Measurements from ENCODE around the gene SEMA3B. TPM values are rescaled to one million over a fixed set of nuclear protein-coding genes. Genes with fewer than 3 reads are reported as not detected.

The SEMA3B gene
- total RNA-seq, 1 donor from 2014 or later: 17.9 TPM

DNA sequence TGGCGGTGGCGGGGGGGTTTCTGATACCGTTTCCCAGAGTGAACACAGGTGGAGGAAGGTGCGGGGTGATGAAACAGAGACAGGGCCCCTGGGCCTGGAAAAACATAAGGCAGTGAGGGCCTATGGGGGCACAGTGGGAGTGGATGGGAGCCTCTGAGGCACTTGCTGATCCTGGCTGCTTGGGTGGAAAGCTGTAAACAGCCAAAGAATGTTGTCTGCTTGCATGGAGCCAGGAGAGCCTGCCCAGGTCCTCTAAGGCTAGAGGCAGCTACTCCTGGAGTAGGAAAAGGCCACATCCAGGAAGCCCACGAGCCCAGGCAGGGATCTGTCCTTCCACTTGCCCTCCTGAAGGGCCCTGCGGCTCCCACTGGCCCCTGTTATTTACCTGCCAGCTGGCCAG, 2.9 kb upstream of the SEMA3B start:
- Histone ChIP-seq H3K36me3 (ENCODE audit: control insufficient read depth, insufficient read depth, low read length) (no peaks in the 10 kb centered on the region), H3K27me3 (ENCODE audit: control insufficient read depth, insufficient read depth, low read length) (no peaks in the 10 kb centered on the region), H3K4me3 (ENCODE audit: low read depth, low read length) (no peak overlapping the region)
- TF ChIP-seq, protein P1, sequence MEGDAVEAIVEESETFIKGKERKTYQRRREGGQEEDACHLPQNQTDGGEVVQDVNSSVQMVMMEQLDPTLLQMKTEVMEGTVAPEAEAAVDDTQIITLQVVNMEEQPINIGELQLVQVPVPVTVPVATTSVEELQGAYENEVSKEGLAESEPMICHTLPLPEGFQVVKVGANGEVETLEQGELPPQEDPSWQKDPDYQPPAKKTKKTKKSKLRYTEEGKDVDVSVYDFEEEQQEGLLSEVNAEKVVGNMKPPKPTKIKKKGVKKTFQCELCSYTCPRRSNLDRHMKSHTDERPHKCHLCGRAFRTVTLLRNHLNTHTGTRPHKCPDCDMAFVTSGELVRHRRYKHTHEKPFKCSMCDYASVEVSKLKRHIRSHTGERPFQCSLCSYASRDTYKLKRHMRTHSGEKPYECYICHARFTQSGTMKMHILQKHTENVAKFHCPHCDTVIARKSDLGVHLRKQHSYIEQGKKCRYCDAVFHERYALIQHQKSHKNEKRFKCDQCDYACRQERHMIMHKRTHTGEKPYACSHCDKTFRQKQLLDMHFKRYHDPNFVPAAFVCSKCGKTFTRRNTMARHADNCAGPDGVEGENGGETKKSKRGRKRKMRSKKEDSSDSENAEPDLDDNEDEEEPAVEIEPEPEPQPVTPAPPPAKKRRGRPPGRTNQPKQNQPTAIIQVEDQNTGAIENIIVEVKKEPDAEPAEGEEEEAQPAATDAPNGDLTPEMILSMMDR (IDR thresholded peaks at IDR 0.05; ENCODE audit: insufficient read depth, low read length, poor library complexity, severe bottlenecking): no peak
- DNase-seq (ENCODE audit: low read depth): no peak

DNA sequence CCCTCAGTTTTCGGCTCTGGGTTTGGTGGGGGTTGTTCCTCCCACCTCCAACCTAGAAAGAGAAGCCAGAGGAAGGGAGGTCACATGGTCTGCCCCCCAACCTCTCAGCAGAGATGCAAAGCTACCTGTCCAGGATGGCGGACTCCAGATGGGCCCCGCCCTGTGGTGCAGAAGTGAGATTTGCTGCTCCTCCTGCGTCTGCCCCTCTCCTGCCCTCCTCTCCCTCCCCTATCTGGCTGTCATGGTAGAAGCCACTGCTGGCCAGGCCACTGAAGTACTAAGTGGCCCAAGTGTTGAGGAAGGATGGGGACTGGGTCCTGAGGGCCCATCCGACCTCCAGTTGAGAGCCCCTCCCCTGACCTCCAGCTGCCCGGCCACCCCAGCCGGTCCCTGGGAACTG, 2.1 kb upstream of the SEMA3B start:
- DNase-seq (ENCODE audit: low read depth): no peak
- TF ChIP-seq, protein P1 (IDR thresholded peaks at IDR 0.05; ENCODE audit: insufficient read depth, low read length, poor library complexity, severe bottlenecking): no peak
- Histone ChIP-seq H3K36me3 (ENCODE audit: control insufficient read depth, insufficient read depth, low read length) (no peaks in the 10 kb centered on the region), H3K27me3 (ENCODE audit: control insufficient read depth, insufficient read depth, low read length) (no peaks in the 10 kb centered on the region), H3K4me3 (ENCODE audit: low read depth, low read length) (peak overlapping the region; percentile 37)

DNA sequence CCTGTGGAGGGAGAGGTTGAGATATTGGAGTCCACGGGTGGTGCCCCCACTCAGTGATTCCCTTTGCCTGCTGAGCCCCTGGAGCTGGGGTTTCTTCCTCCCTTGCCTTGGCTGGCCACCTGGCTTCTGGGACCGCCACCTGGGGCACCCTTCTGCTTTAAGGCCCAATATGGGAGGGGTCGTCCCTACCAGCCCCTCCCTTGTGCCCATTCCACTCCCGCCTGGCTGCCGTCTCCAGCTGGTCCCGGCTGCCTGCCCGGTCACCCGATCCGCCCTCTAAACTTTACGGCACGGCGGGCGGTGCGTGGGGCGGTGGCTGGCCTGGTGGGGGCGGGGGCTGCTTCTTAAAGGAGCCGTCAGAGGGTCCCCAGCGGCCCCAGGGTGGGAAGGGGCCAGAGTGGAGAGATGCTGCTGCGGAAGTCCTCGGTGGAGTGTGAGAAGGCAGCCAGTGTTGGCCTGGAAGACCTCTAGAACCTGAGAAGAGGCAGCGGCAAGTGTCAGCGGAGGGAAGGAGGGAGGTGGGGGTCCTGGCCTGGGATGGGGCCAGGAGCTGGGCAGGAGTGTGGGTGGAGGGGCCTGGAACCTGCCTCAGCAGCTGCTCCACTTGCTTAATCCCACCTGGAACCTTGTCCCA, 1.6 kb upstream of the SEMA3B start:
- no peaks in the 10 kb centered on the region for H3K27me3 ChIP-seq (ENCODE audit: control insufficient read depth, insufficient read depth, low read length)
- H3K4me3 ChIP-seq (ENCODE audit: low read depth, low read length): peak overlapping the region; percentile 37
- TF ChIP-seq, protein P1 (IDR thresholded peaks at IDR 0.05; ENCODE audit: insufficient read depth, low read length, poor library complexity, severe bottlenecking): no peak
- no peak for DNase-seq (ENCODE audit: low read depth)
- no peaks in the 10 kb centered on the region for H3K36me3 ChIP-seq (ENCODE audit: control insufficient read depth, insufficient read depth, low read length)

DNA sequence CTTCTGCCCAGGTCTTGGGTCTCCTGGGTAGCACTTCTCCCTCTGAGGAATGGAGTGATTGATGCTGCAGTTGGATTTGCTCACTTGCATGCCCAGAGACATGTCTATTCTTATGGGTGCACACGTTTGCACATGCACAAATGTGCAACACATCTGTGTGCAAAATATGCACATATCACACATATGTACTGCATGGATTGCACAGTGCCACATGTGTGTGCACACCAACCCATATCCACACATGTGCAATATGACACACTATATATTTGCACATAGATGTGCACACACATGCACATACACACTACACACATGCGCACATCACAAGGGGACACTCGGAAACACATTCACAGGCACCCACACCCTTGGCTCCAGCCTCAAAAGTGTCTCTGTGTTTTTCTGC, 671 bp upstream of the SEMA3B start:
- TF ChIP-seq, protein P1 (IDR thresholded peaks at IDR 0.05; ENCODE audit: insufficient read depth, low read length, poor library complexity, severe bottlenecking): no peak
- Histone ChIP-seq H3K36me3 (ENCODE audit: control insufficient read depth, insufficient read depth, low read length) (no peaks in the 10 kb centered on the region), H3K27me3 (ENCODE audit: control insufficient read depth, insufficient read depth, low read length) (peaks cover 3% of the 10 kb centered on the region), H3K4me3 (ENCODE audit: low read depth, low read length) (no peak overlapping the region)
- DNase-seq (ENCODE audit: low read depth): no peak

DNA sequence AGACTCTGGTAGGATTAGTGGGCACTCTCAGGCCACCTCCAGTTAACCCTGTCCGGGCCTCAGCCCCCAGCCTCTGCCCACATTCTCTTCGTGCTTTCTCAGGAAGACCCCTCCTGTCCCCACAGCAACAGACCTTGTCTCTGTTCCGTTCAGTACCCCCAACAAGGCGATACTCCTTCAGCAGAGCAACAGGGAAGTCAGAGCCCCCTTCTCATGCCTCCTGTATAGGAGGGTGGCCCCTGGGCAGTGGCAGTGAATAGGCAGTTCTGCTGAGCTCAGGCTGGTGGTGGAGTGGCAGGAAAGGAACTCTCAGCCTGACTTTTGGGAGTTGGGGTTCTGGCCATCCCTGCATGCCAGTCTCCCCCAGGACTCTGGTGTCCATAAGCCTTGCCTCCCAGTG, 513 bp downstream of the SEMA3B start:
- no peaks in the 10 kb centered on the region for H3K36me3 ChIP-seq (ENCODE audit: control insufficient read depth, insufficient read depth, low read length)
- peak overlapping the region; percentile 15 for H3K4me3 ChIP-seq (ENCODE audit: low read depth, low read length)
- DNase-seq (ENCODE audit: low read depth): no peak
- peaks cover 11% of the 10 kb centered on the region for H3K27me3 ChIP-seq (ENCODE audit: control insufficient read depth, insufficient read depth, low read length)
- TF ChIP-seq, protein P1 (IDR thresholded peaks at IDR 0.05; ENCODE audit: insufficient read depth, low read length, poor library complexity, severe bottlenecking): no peak

DNA sequence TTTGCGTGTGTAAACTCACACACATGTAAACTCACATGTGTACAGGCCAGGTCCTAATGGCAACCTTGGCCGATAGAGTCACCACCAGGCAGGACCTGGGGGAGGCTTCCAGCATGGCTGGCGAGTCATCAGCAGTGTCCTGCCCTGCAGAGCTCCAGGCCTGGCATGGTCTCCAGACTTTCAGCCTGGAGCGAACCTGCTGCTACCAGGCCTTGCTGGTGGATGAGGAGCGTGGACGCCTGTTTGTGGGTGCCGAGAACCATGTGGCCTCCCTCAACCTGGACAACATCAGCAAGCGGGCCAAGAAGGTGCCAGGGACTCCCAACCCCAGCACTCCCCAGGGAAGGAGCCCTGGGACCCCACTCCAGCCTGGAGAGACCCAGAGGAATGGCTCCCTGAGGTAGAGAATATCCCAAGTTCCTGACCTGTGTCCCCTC, 1.0 kb downstream of the SEMA3B start:
- no peak for DNase-seq (ENCODE audit: low read depth)
- H3K27me3 ChIP-seq (ENCODE audit: control insufficient read depth, insufficient read depth, low read length): peaks cover 16% of the 10 kb centered on the region
- H3K4me3 ChIP-seq (ENCODE audit: low read depth, low read length): no peak overlapping the region
- TF ChIP-seq, protein P1 (IDR thresholded peaks at IDR 0.05; ENCODE audit: insufficient read depth, low read length, poor library complexity, severe bottlenecking): no peak
- H3K36me3 ChIP-seq (ENCODE audit: control insufficient read depth, insufficient read depth, low read length): no peaks in the 10 kb centered on the region

Data from kidney epithelial cell (primary cell).